Epithelial cell of proximal tubule (primary cell): ENCODE data around the gene TMC3. TPM values are rescaled to one million over a fixed set of nuclear protein-coding genes. Genes with fewer than 3 reads are reported as not detected.

Source experiments
- DNase-seq: peaks from one replicate; pipeline ENCODE4 v3.0.0-alpha.2; 2011; ENCODE audit warnings: low read depth
- H3K4me3 ChIP-seq: 2 replicates; pipeline ENCODE4 v1.5.1; 2011; ENCODE audit warnings: low read depth, mild to moderate bottlenecking, low read length
- CTCF ChIP-seq: conservative IDR thresholded peaks from 2 replicates; pipeline ENCODE4 v1.5.1; 2012; ENCODE audit warnings: low read depth, mild to moderate bottlenecking, low read length
- total RNA-seq: library from RNA; depleted of rRNA; stranded (reverse); fragments of >200 nt; gene quantifications from 2 replicates; pipeline ENCODE4 v1.2.3, GENCODE V29; 2015

The TMC3 gene
- total RNA-seq, 1 donor from 2014 or later = not detected

DNA sequence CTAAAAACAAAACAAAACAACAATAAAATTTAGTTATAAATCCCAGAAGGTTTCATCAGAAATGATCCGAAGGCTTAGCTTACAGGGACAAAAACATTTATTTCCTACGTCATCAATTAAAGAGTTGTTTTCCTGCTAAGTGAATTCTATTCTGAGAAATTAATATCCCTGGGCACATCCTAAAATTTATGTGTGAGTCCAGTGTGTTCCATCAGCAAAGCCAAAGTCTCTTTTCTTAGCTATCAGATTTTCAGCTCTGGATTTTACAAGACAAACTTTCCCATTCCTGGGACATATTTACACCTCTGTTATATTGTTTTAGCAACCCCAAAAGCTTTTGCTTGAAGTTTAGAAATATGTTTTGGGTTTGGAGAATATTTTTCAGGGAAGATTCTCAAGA is 4.4 kb upstream of the TMC3 start:
- no peak for DNase-seq
- no peak for TF ChIP-seq CTCF
- H3K4me3 ChIP-seq = no peak overlapping the region

DNA sequence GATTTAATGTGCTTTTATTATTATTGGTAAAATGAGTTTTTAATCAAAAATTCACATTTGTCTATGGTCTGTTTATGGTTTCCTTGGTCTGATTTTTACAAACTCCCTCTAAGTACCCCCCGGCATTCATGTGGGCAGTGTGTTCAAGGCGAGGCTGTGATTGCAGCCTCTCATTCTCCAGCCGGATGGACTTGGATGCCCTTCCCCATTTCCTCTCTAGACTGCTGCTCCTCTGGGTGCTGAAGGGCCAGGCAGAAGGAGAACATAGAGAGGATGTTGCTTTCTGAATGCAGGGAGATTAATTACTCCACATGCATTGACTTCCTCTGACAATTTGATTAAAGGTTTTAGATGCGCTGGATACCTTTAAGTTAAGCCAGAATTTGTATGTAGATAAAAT is 3.9 kb upstream of the TMC3 start:
- DNase-seq = no peak
- H3K4me3 ChIP-seq = no peak overlapping the region
- no peak for TF ChIP-seq CTCF

GRCh38 chr15:81376231-81376630 is 2.2 kb upstream of the TMC3 start:
- DNase-seq = no peak
- H3K4me3 ChIP-seq = no peak overlapping the region
- no peak for TF ChIP-seq CTCF

- no peak overlapping the region for H3K4me3 ChIP-seq
- TF ChIP-seq CTCF = no peak
- no peak for DNase-seq
Observed at GRCh38 chr15:81375461-81375860, 1.4 kb upstream of the TMC3 start.

GRCh38 chr15:81373176-81373575 is 837 bp downstream of the TMC3 start:
- DNase-seq = no peak
- no peak overlapping the region for H3K4me3 ChIP-seq
- TF ChIP-seq CTCF = no peak

GRCh38 chr15:81372575-81372974 is 1.4 kb downstream of the TMC3 start:
- TF ChIP-seq CTCF = no peak
- DNase-seq = no peak

GRCh38 chr15:81363718-81364500 is 10.1 kb downstream of the TMC3 start:
- TF ChIP-seq CTCF = no peak
- no peak for DNase-seq
- no peak overlapping the region for H3K4me3 ChIP-seq

More at GRCh38 chr15:81372575-81372974, 1.4 kb downstream of the TMC3 start:
- H3K4me3 ChIP-seq = no peak overlapping the region
